ENCODE results near the gene ANKMY1.

DNA sequence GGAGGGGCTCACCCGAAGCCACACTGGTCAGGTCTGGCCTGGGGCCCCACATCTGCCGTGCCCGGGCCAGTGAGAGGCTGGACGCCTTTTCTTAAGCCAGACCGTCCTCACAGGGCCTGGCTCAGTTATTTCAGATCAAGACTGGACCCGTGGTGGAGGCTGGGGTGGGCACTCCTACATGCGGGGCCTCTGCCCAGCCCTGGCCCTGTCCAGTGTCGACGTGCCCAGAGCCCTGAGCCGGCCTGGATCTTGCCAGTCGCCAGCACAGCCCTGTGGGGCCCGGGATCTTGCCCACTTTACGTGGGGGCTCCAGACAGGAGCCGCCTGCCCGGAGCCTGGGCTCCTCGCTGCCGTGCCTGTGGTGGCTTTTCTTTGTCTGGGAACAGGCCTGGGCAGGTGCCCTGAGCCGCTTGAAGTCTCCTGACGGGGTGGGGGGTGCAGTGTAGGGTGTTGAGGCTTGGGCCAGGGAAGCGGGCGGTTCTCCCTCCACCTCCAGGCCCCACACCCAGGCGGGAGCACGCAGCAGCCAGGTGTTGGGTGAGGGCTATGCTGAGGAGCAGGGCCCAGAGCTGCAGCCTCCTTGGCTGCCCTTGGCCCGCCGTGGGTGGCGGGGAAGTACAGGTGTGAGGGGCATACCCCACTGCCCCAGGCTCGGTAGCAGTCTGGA is 116.3 kb downstream of the ANKMY1 start:
- TF ChIP-seq CTCF (conservative IDR thresholded peaks at IDR 0.05 in 1 of 2, IDR thresholded peaks at IDR 0.05 in 1 of 2; ENCODE audit: extremely low read depth in 1 of 2, insufficient read depth in 1 of 2, low read depth in 1 of 2, low read length in 2 of 2) (no peak), EZH2 (IDR thresholded peaks at IDR 0.05; ENCODE audit: borderline replicate concordance, low read length) (no peak)

Measured in mammary epithelial cell (primary cell).